OCI-LY3 (cell line): ENCODE measurements around the gene VEGFC.

Source experiments
- EZH2phosphoT487 ChIP-seq: fragments of 200-600 bp; shearing (Covaris generic); IDR thresholded peaks from 2 replicates; pipeline ENCODE4 v1.6.1; 2018; ENCODE audit warnings: antibody characterized with exemption, mixed run types, low read depth
- TF ChIP-seq, protein P1 (sequence below): fragments of 200-600, 300-600 bp; sonication (generic); IDR thresholded peaks from 2 replicates; pipeline ENCODE4 v1.5.1; 2014; ENCODE audit warnings: antibody characterized with exemption, low read length, low read depth

DNA sequence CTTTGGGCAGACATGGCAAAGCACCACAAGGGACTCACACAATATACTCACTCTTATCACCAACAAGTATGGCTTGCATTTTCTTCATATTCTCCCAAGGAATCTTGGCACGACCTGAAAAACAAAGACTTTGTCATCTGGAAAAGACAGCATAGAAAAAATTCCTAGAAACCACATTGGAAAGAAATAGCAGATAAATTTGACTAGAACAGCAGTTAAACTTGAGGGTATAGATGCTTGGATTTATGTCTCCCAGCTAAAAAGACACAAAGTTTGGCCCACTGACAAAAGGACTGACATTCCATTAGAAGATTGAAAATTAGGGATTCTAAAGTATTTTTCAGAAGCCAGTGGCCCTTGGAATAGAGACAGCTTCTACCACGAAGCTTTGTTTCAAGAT, 6.9 kb upstream of the VEGFC start:
- TF ChIP-seq, protein P1, sequence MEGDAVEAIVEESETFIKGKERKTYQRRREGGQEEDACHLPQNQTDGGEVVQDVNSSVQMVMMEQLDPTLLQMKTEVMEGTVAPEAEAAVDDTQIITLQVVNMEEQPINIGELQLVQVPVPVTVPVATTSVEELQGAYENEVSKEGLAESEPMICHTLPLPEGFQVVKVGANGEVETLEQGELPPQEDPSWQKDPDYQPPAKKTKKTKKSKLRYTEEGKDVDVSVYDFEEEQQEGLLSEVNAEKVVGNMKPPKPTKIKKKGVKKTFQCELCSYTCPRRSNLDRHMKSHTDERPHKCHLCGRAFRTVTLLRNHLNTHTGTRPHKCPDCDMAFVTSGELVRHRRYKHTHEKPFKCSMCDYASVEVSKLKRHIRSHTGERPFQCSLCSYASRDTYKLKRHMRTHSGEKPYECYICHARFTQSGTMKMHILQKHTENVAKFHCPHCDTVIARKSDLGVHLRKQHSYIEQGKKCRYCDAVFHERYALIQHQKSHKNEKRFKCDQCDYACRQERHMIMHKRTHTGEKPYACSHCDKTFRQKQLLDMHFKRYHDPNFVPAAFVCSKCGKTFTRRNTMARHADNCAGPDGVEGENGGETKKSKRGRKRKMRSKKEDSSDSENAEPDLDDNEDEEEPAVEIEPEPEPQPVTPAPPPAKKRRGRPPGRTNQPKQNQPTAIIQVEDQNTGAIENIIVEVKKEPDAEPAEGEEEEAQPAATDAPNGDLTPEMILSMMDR = no peak
- no peak for TF ChIP-seq EZH2phosphoT487
